HEK293 (cell line): Measurements from ENCODE around the gene FAM240A.

ENCODE experiments used
- CTCF ChIA-PET: fragments of 350-600 bp; formaldehyde crosslinking; extraction: SDS; loops from one replicate; lab custom pipeline; 2021; ENCODE audit warnings: antibody characterized with exemption; lab: Yijun Ruan, JAX
- POLR2A ChIA-PET: fragments of 300-600 bp; formaldehyde crosslinking; extraction: SDS; loops from one replicate; lab custom pipeline; 2020; ENCODE audit warnings: antibody characterized with exemption, inconsistent platforms; lab: Yijun Ruan, JAX
- H3K27ac ChIP-seq: fragments of 200-500 bp; sonication (Bioruptor generic); 2 replicates; pipeline ENCODE4 v1.5.1; 2014; ENCODE audit warnings: low read depth, low read length, control low read depth, inconsistent platforms; ENCODE audit errors: extremely low read depth
- H3K36me3 ChIP-seq, 2 experiments: fragments of 200-500 bp in 1 of 2; sonication (Bioruptor generic) in 1 of 2; 1 replicate in 1 of 2; 2 replicates in 1 of 2; pipeline ENCODE4 v1.5.1; 2014 to 2017; ENCODE audit warnings: inconsistent platforms in 2 of 2, low read length in 2 of 2; ENCODE audit not compliant: control insufficient read depth in 2 of 2, insufficient read depth in 1 of 2
- H3K4me1 ChIP-seq: fragments of 200-500 bp; sonication (Bioruptor generic); 2 replicates; pipeline ENCODE4 v1.5.1; 2014; ENCODE audit warnings: mild to moderate bottlenecking, low read length, inconsistent platforms; ENCODE audit not compliant: control insufficient read depth, insufficient read depth
- H3K4me3 ChIP-seq: 2 replicates; pipeline ENCODE4 v1.5.1; 2011; ENCODE audit warnings: low read depth, mild to moderate bottlenecking, control low read depth, low read length, moderate library complexity
- H3K9me3 ChIP-seq: fragments of 200-500 bp; sonication (Bioruptor generic); 2 replicates; pipeline ENCODE4 v1.5.1; 2014; ENCODE audit warnings: low read depth, low read length, inconsistent platforms; ENCODE audit not compliant: control insufficient read depth, insufficient read depth
- GLI2 ChIP-seq: fragments of 450-650 bp; formaldehyde crosslinking; IDR thresholded peaks from 2 replicates; pipeline ENCODE4; 2017; ENCODE audit warnings: missing biosample characterization, missing genetic modification characterization, low read depth, borderline replicate concordance
- KLF1 ChIP-seq: fragments of 450-650 bp; formaldehyde crosslinking; IDR thresholded peaks from 2 replicates; pipeline ENCODE4 v1.5.1; 2016; ENCODE audit warnings: missing biosample characterization, missing genetic modification characterization
- MYNN ChIP-seq: fragments of 450-650 bp; formaldehyde crosslinking; IDR thresholded peaks from 2 replicates; pipeline ENCODE4 v1.5.1; 2016; ENCODE audit warnings: missing biosample characterization, missing genetic modification characterization, borderline replicate concordance
- PRDM2 ChIP-seq: fragments of 450-650 bp; formaldehyde crosslinking; IDR thresholded peaks from 2 replicates; pipeline ENCODE4 v1.5.1; 2016; ENCODE audit warnings: missing biosample characterization, missing genetic modification characterization, borderline replicate concordance
- ZBTB11 ChIP-seq: fragments of 450-650 bp; formaldehyde crosslinking; conservative IDR thresholded peaks from 2 replicates; pipeline ENCODE4 v1.5.1; 2016; ENCODE audit warnings: low read depth, missing biosample characterization, missing genetic modification characterization
- ZIC2 ChIP-seq: fragments of 450-650 bp; formaldehyde crosslinking; IDR thresholded peaks from 2 replicates; pipeline ENCODE4 v1.5.1; 2016; ENCODE audit warnings: missing biosample characterization, missing genetic modification characterization
- ZNF112 ChIP-seq: fragments of 450-650 bp; formaldehyde crosslinking; IDR thresholded peaks from 2 replicates; pipeline ENCODE4 v1.5.0; 2017; ENCODE audit warnings: missing biosample characterization, missing genetic modification characterization
- ZNF138 ChIP-seq: fragments of 450-650 bp; formaldehyde crosslinking; IDR thresholded peaks from 2 replicates; pipeline ENCODE4 v1.5.1; 2016; ENCODE audit warnings: missing biosample characterization, missing genetic modification characterization, borderline replicate concordance
- ZNF335 ChIP-seq: fragments of 450-650 bp; formaldehyde crosslinking; conservative IDR thresholded peaks from 2 replicates; pipeline ENCODE4 v1.5.1; 2016; ENCODE audit warnings: missing biosample characterization, missing genetic modification characterization
- ZNF404 ChIP-seq: fragments of 450-650 bp; formaldehyde crosslinking; IDR thresholded peaks from 2 replicates; pipeline ENCODE4 v1.5.1; 2017; ENCODE audit warnings: missing biosample characterization, missing genetic modification characterization
- ZNF426 ChIP-seq: fragments of 450-650 bp; formaldehyde crosslinking; IDR thresholded peaks from 2 replicates; pipeline ENCODE4 v1.5.1; 2017; ENCODE audit warnings: missing biosample characterization, missing genetic modification characterization, mild to moderate bottlenecking, inconsistent platforms, moderate library complexity
- ZNF514 ChIP-seq: fragments of 450-650 bp; formaldehyde crosslinking; IDR thresholded peaks from 2 replicates; pipeline ENCODE4 v1.5.1; 2016; ENCODE audit warnings: missing biosample characterization, missing genetic modification characterization
- ZNF529 ChIP-seq: fragments of 450-650 bp; formaldehyde crosslinking; IDR thresholded peaks from 2 replicates; pipeline ENCODE4 v1.5.1; 2017; ENCODE audit warnings: missing genetic modification characterization, missing biosample characterization; ENCODE audit not compliant: insufficient replicate concordance
- ZNF548 ChIP-seq: fragments of 450-650 bp; formaldehyde crosslinking; IDR thresholded peaks from 2 replicates; pipeline ENCODE4 v1.5.1; 2016; ENCODE audit warnings: missing biosample characterization, missing genetic modification characterization
- ZNF585B ChIP-seq: fragments of 450-650 bp; formaldehyde crosslinking; IDR thresholded peaks from 2 replicates; pipeline ENCODE4 v1.5.1; 2016; ENCODE audit warnings: missing biosample characterization, missing genetic modification characterization
- ZNF707 ChIP-seq: fragments of 450-650 bp; formaldehyde crosslinking; IDR thresholded peaks from 2 replicates; pipeline ENCODE4 v1.5.1; 2016; ENCODE audit warnings: missing biosample characterization, missing genetic modification characterization
- ZNF843 ChIP-seq: fragments of 450-650 bp; formaldehyde crosslinking; IDR thresholded peaks from 2 replicates; pipeline ENCODE4 v1.5.1; 2016; ENCODE audit warnings: missing biosample characterization, missing genetic modification characterization
- ZSCAN4 ChIP-seq: fragments of 450-650 bp; formaldehyde crosslinking; IDR thresholded peaks from 2 replicates; pipeline ENCODE4 v1.5.1; 2017; ENCODE audit warnings: missing biosample characterization, missing genetic modification characterization
- TF ChIP-seq, protein P1 (sequence below): fragments of 450-650 bp; formaldehyde crosslinking; IDR thresholded peaks from 2 replicates; pipeline ENCODE4 v1.5.1; 2016; ENCODE audit warnings: missing biosample characterization, missing genetic modification characterization

The FAM240A gene

GRCh38 chr3:46670000-46670890 is 57.9 kb downstream of the FAM240A start:
- TF ChIP-seq, protein P1, sequence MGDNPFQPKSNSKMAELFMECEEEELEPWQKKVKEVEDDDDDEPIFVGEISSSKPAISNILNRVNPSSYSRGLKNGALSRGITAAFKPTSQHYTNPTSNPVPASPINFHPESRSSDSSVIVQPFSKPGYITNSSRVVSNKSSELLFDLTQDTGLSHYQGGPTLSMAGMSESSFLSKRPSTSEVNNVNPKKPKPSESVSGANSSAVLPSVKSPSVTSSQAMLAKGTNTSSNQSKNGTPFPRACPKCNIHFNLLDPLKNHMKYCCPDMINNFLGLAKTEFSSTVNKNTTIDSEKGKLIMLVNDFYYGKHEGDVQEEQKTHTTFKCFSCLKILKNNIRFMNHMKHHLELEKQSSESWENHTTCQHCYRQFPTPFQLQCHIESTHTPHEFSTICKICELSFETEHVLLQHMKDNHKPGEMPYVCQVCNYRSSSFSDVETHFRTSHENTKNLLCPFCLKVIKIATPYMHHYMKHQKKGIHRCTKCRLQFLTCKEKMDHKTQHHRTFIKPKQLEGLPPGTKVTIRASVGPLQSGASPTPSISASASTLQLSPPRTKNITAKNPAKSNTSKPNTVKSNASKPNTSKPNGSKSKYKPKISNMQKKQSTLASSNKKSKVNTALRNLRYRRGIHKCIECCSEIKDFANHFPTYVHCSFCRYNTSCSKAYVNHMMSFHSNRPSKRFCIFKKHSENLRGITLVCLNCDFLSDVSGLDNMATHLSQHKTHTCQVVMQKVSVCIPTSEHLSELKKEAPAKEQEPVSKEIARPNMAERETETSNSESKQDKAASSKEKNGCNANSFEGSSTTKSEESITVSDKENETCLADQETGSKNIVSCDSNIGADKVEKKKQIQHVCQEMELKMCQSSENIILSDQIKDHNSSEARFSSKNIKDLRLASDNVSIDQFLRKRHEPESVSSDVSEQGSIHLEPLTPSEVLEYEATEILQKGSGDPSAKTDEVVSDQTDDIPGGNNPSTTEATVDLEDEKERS (tag by site-specific recombination), result no peak
- TF ChIP-seq ZNF585B (tag by site-specific recombination), result no peak
- TF ChIP-seq PRDM2 (tag by site-specific recombination), result no peak
- TF ChIP-seq ZNF529 (tag by site-specific recombination), result no peak
- no peak for TF ChIP-seq ZNF548 (tag by site-specific recombination)
- no peak for TF ChIP-seq MYNN (tag by site-specific recombination)
- TF ChIP-seq ZIC2 (tag by site-specific recombination), result no peak
- TF ChIP-seq ZNF843 (tag by site-specific recombination), result no peak
- no peak for TF ChIP-seq KLF1 (tag by site-specific recombination)
- Histone ChIP-seq H3K4me1 (no peaks in the 10 kb centered on the region), H3K9me3 (no peaks in the 10 kb centered on the region), H3K36me3 (no peaks in the 10 kb centered on the region), H3K4me3 (no peak overlapping the region), H3K27ac (no peak overlapping the region)
- CTCF ChIA-PET, result no interaction called here
- POLR2A ChIA-PET, result no interaction called here

- Histone ChIP-seq H3K4me3 (no peak overlapping the region), H3K27ac (no peak overlapping the region), H3K9me3 (no peaks in the 10 kb centered on the region), H3K36me3 (no peaks in the 10 kb centered on the region), H3K4me1 (no peaks in the 10 kb centered on the region)
- ChIA-PET CTCF (no interaction called here), POLR2A (no interaction called here)
- TF ChIP-seq ZNF138 (no peak), ZNF335 (no peak), ZNF585B (tag by site-specific recombination) (no peak), ZNF426 (tag by site-specific recombination) (no peak), ZNF112 (tag by site-specific recombination) (no peak), GLI2 (tag by site-specific recombination) (no peak), ZSCAN4 (tag by site-specific recombination) (no peak), ZNF404 (tag by site-specific recombination) (no peak), ZNF514 (tag by site-specific recombination) (no peak), ZBTB11 (tag by site-specific recombination) (no peak), ZNF707 (no peak)
Measured at GRCh38 chr3:46670891-46671427, 58.6 kb downstream of the FAM240A start.
